Neural progenitor cell (in vitro differentiated cells): ENCODE results near the gene ARL6IP6. TPM values are rescaled to one million over a fixed set of nuclear protein-coding genes. Genes with fewer than 3 reads are reported as not detected.

ENCODE experiments used
- DNase-seq: peaks from one replicate; pipeline ENCODE4 v3.0.0-alpha.2; 2016; ENCODE audit warnings: low spot score
- H2AFZ ChIP-seq: fragments of 200-600 bp; sonication (generic); replicated peaks from 2 replicates; pipeline ENCODE4 v1.6.1; 2016; ENCODE audit warnings: antibody characterized with exemption
- H3F3A ChIP-seq: fragments of 200-600 bp; sonication (generic); 2 replicates; pipeline ENCODE4 v1.6.1; 2016; ENCODE audit warnings: antibody characterized with exemption, low read depth
- H3K27ac ChIP-seq: fragments of 200-600 bp; sonication (generic); 2 replicates; pipeline ENCODE4 v1.5.1; 2016; ENCODE audit warnings: mild to moderate bottlenecking
- H3K27me3 ChIP-seq: fragments of 200-600 bp; sonication (generic); 2 replicates; pipeline ENCODE4 v1.6.1; 2016; ENCODE audit warnings: mild to moderate bottlenecking, moderate library complexity
- H3K36me3 ChIP-seq: fragments of 200-600 bp; sonication (generic); 2 replicates; pipeline ENCODE4 v1.5.1; 2016
- H3K4me1 ChIP-seq: fragments of 200-600 bp; sonication (generic); 2 replicates; pipeline ENCODE4 v1.6.1; 2016; ENCODE audit warnings: mixed run types
- H3K4me2 ChIP-seq: fragments of 200-600 bp; sonication (generic); 2 replicates; pipeline ENCODE4 v1.6.1; 2016
- H3K4me3 ChIP-seq: fragments of 200-600 bp; sonication (generic); 2 replicates; pipeline ENCODE4 v1.5.1; 2016
- H3K79me2 ChIP-seq: fragments of 200-600 bp; sonication (generic); 2 replicates; pipeline ENCODE4 v1.6.1; 2016; ENCODE audit warnings: low read depth
- H3K9ac ChIP-seq: fragments of 200-600 bp; sonication (generic); 2 replicates; pipeline ENCODE4 v1.6.1; 2016
- H3K9me3 ChIP-seq: fragments of 200-600 bp; sonication (generic); 2 replicates; pipeline ENCODE4 v1.5.1; 2016; ENCODE audit warnings: low read depth
- H4K20me1 ChIP-seq: fragments of 200-600 bp; sonication (generic); 2 replicates; pipeline ENCODE4 v1.6.1; 2016; ENCODE audit warnings: low read depth
- H3K27ac Mint-ChIP-seq: 3 replicates; pipeline ENCODE4 v1.8.0; 2021; ENCODE audit warnings: mixed read lengths
- H3K27me3 Mint-ChIP-seq: 2 replicates; pipeline ENCODE4 v1.8.0; 2022; ENCODE audit warnings: low read depth, mild to moderate bottlenecking, inconsistent platforms, moderate library complexity, mixed read lengths; ENCODE audit not compliant: insufficient read depth
- H3K36me3 Mint-ChIP-seq: 3 replicates; pipeline ENCODE4 v1.8.0; 2021; ENCODE audit warnings: mixed read lengths
- H3K4me1 Mint-ChIP-seq: 3 replicates; pipeline ENCODE4 v1.8.0; 2021; ENCODE audit warnings: mixed read lengths
- H3K4me3 Mint-ChIP-seq: 3 replicates; pipeline ENCODE4 v1.8.0; 2021; ENCODE audit warnings: mild to moderate bottlenecking, moderate library complexity, mixed read lengths
- H3K9me3 Mint-ChIP-seq: 3 replicates; pipeline ENCODE4 v1.8.0; 2020; ENCODE audit warnings: mixed read lengths
- EZH2 ChIP-seq: fragments of 200-600 bp; sonication (generic); IDR thresholded peaks from 2 replicates; pipeline ENCODE4 v1.6.1; 2017; ENCODE audit warnings: antibody characterized with exemption, mild to moderate bottlenecking, moderate library complexity
- EZH2phosphoT487 ChIP-seq: fragments of 200-600 bp; sonication (generic); IDR thresholded peaks from 2 replicates; pipeline ENCODE4 v1.6.1; 2017; ENCODE audit warnings: antibody characterized with exemption
- total RNA-seq: library from RNA; depleted of rRNA; stranded (reverse); fragments of >200 nt; gene quantifications from 2 replicates; pipeline ENCODE4 v1.2.3, GENCODE V29; 2015; ENCODE audit warnings: low replicate concordance
- TF ChIP-seq, protein P1 (sequence below): fragments of 200-600 bp; sonication (generic); IDR thresholded peaks from 2 replicates; pipeline ENCODE4 v1.5.1; 2017; ENCODE audit warnings: antibody characterized with exemption, mild to moderate bottlenecking

ARL6IP6 gene
- total RNA-seq, 1 donor from 2014 or later = 104 TPM

DNA sequence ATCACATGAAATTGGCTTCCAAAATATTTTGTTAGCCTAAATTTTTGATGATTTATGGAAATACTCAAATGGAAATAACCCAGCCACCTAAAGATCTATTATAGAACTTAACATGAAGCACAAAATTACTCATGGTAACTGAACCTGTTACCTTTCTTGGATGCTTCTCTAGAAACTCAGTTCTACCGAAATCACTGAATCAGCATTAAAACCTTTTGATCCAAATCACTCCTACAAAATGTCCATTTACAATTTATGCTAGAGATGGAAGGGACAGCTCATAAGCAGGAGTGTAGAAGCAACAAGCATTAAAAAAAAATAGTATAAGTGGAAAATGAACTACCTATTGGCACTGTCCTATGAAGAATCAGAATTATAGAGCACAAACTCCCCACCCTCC is 3.3 kb upstream of the ARL6IP6 start:
- Histone ChIP-seq H3K27me3 (no peaks in the 10 kb centered on the region), H2AFZ (no peak overlapping the region), H3K4me2 (peak overlapping the region; percentile 85), H3K4me1 (peaks cover 16% of the 10 kb centered on the region), H3K79me2 (peaks cover 86% of the 10 kb centered on the region), H3K9ac (no peak overlapping the region), H4K20me1 (peaks cover 82% of the 10 kb centered on the region), H3K27ac (no peak overlapping the region), H3K4me3 (peak overlapping the region; percentile 91), H3F3A (peaks cover 16% of the 10 kb centered on the region), H3K9me3 (no peaks in the 10 kb centered on the region), H3K36me3 (peaks cover 42% of the 10 kb centered on the region)
- Mint-ChIP-seq H3K36me3 (peaks cover 36% of the 10 kb centered on the region), H3K9me3 (no peaks in the 10 kb centered on the region), H3K4me1 (peaks cover 19% of the 10 kb centered on the region), H3K4me3 (peak overlapping the region; percentile 77), H3K27ac (no peak overlapping the region), H3K27me3 (peaks cover 3% of the 10 kb centered on the region)
- no peak for TF ChIP-seq EZH2
- TF ChIP-seq, protein P1, sequence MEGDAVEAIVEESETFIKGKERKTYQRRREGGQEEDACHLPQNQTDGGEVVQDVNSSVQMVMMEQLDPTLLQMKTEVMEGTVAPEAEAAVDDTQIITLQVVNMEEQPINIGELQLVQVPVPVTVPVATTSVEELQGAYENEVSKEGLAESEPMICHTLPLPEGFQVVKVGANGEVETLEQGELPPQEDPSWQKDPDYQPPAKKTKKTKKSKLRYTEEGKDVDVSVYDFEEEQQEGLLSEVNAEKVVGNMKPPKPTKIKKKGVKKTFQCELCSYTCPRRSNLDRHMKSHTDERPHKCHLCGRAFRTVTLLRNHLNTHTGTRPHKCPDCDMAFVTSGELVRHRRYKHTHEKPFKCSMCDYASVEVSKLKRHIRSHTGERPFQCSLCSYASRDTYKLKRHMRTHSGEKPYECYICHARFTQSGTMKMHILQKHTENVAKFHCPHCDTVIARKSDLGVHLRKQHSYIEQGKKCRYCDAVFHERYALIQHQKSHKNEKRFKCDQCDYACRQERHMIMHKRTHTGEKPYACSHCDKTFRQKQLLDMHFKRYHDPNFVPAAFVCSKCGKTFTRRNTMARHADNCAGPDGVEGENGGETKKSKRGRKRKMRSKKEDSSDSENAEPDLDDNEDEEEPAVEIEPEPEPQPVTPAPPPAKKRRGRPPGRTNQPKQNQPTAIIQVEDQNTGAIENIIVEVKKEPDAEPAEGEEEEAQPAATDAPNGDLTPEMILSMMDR = no peak
- TF ChIP-seq EZH2phosphoT487 = no peak
- no peak for DNase-seq

DNA sequence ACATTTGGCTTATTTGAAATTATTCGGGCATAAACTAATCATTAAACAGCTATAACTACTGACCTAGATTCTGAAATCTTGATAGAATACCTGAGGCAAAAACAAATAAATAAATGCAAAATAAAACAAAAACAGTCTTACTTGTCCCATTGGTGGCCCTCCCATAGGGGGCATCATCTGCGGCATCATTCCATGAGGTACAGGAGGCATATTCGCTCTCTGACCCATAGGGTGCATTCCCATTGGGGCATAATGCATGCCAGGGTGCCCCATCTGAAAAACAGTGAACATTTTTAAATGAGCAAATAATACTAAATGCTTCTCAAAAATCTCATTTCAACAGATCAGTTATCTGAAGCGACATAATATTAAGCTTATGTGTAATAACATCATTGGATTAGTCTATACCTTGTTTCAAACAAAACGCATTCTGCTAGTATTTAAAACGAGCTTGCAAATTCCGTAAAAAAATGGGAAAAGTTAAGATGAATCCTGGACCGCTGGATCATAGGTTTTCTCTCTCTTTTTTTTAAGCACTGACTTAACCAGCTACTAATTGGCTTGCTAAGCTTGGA is 2.5 kb upstream of the ARL6IP6 start:
- H3K27me3 Mint-ChIP-seq = peaks cover 3% of the 10 kb centered on the region
- H3K79me2 ChIP-seq = peaks cover 86% of the 10 kb centered on the region
- peaks cover 21% of the 10 kb centered on the region for H3K4me1 ChIP-seq
- no peaks in the 10 kb centered on the region for H3K9me3 ChIP-seq
- H2AFZ ChIP-seq = no peak overlapping the region
- H3K9ac ChIP-seq = peak overlapping the region; percentile 92
- DNase-seq = peak; percentile 73
- TF ChIP-seq EZH2phosphoT487 = no peak
- TF ChIP-seq, protein P1 = peak; percentile 82
- H3K27me3 ChIP-seq = no peaks in the 10 kb centered on the region
- peaks cover 82% of the 10 kb centered on the region for H4K20me1 ChIP-seq
- H3F3A ChIP-seq = peaks cover 16% of the 10 kb centered on the region
- no peak overlapping the region for H3K27ac ChIP-seq
- H3K4me3 Mint-ChIP-seq = peak overlapping the region; percentile 100
- peak overlapping the region; percentile 91 for H3K4me3 ChIP-seq
- peaks cover 36% of the 10 kb centered on the region for H3K36me3 ChIP-seq
- H3K9me3 Mint-ChIP-seq = no peaks in the 10 kb centered on the region
- peaks cover 27% of the 10 kb centered on the region for H3K4me1 Mint-ChIP-seq
- H3K4me2 ChIP-seq = peak overlapping the region; percentile 85
- peaks cover 28% of the 10 kb centered on the region for H3K36me3 Mint-ChIP-seq
- no peak overlapping the region for H3K27ac Mint-ChIP-seq

DNA sequence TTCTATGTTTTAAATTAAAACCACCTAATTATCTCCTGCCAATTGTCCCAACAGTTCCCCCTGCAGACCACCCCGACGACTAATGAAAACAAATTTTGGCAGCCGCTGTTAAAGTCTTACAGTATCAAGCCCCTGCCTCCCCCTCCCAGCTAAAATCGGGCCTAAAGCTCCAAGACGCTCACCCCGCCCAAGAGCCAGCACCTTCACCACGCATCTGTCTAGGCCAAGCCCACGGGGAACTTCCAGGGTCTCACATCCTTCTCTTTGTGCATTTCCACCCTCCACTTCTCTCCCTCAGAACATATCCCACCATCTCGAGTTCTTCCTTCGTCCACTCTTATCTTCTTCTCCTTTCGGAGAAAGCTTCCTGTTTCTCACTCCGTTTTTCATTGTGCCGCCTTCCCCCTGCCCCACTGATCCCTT is 1.6 kb upstream of the ARL6IP6 start:
- peaks cover 3% of the 10 kb centered on the region for H3K27me3 Mint-ChIP-seq
- peaks cover 35% of the 10 kb centered on the region for H3K4me1 Mint-ChIP-seq
- H3K4me3 ChIP-seq = peak overlapping the region; percentile 91
- H3K4me2 ChIP-seq = peak overlapping the region; percentile 85
- H4K20me1 ChIP-seq = peaks cover 83% of the 10 kb centered on the region
- H3K36me3 Mint-ChIP-seq = peaks cover 23% of the 10 kb centered on the region
- peaks cover 31% of the 10 kb centered on the region for H3K36me3 ChIP-seq
- peak overlapping the region; percentile 96 for H3K27ac Mint-ChIP-seq
- peaks cover 16% of the 10 kb centered on the region for H3F3A ChIP-seq
- H3K27me3 ChIP-seq = no peaks in the 10 kb centered on the region
- peak; percentile 72 for DNase-seq
- peak overlapping the region; percentile 92 for H3K9ac ChIP-seq
- H2AFZ ChIP-seq = peak overlapping the region; percentile 63
- H3K4me3 Mint-ChIP-seq = peak overlapping the region; percentile 100
- H3K9me3 ChIP-seq = no peaks in the 10 kb centered on the region
- TF ChIP-seq EZH2phosphoT487 (no peak), EZH2 (no peak)
- TF ChIP-seq, protein P1 = no peak
- H3K79me2 ChIP-seq = peaks cover 86% of the 10 kb centered on the region
- H3K4me1 ChIP-seq = peaks cover 21% of the 10 kb centered on the region
- no peaks in the 10 kb centered on the region for H3K9me3 Mint-ChIP-seq
- H3K27ac ChIP-seq = peak overlapping the region; percentile 83
